Measurements from ENCODE around the gene AP3D1. TPM values are rescaled to one million over a fixed set of nuclear protein-coding genes. Genes with fewer than 3 reads are reported as not detected.

The AP3D1 gene
- total and polyA plus RNA-seq, 2 donors (not counting 3 experiments of a cell fraction or from before 2014, with no cell fraction given), result 130 to 137 TPM

DNA sequence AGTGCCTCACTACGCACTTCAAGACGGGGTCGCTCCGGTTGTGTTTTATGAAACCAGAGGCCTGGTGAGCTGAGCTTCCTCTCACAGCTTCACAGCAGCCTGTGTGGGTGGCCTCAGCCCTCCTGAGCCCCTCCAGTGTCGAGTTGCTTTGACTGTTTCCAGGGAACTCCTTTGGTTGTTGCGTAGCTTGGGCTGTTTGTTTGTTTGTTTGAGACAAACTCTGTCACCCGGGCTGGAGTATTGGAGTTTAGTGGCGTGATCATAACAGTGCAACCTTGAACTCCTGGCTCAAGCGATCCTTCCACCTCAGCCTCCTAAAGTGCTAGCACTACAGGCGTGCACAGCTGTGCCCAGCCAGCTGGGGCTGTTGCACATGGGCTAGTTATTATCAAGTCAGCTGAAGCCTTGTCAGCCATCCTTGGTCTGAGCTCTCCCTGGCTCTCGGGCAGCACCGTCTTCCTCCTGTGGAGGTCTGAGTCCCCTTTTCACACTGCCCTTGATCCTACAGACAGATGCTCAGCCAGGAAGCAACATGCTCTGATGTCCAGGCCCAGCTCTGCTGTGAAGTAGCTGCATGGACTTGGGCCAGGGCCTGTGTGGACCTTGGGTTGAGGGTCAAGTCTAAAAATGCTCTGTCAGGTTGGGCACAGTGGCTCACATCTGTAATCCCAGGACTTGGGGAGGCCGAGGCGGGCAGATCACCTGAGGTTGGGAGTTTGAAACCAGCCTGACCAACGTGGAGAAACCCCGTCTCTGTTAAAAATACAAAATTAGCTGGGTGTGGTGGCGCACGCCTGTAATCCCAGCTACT lies 22.6 kb upstream of the AP3D1 start:
- dilution Hi-C loops (cut with MboI; ENCODE audit: extremely low pct_ligation_motif_present, low sequenced_read_pairs) (no loop called here), intact Hi-C loops (cut with micrococcal nuclease) (no loop called here)
- no peak for DNase-seq (ENCODE audit: low read depth, low spot score)
- ChIA-PET CTCF (interaction anchor here (1.1 kb wide), 2 partner anchors 13 to 47 kb away, joined by 3 read pairs; no protein-coding TSS in a partner anchor), POLR2A (no interaction called here)
- H3K27me3 ChIP-seq (ENCODE audit: control insufficient read depth in 2 of 2, insufficient read depth in 2 of 2, low read length in 2 of 2), result no peaks in the 10 kb centered on the region
- no peak overlapping the region for H2AFZ ChIP-seq (ENCODE audit: low read depth, low read length)
- no peak overlapping the region for H3K27ac ChIP-seq (ENCODE audit: insufficient read depth, low read depth, low read length)
- H3K9ac ChIP-seq (replicated peaks; ENCODE audit: extremely low read depth, insufficient read depth, low read length), result no peak overlapping the region
- no peak for TF ChIP-seq FOS (IDR thresholded peaks at IDR 0.05; ENCODE audit: borderline replicate concordance, insufficient read depth, low read length)
- TF ChIP-seq, protein P1, sequence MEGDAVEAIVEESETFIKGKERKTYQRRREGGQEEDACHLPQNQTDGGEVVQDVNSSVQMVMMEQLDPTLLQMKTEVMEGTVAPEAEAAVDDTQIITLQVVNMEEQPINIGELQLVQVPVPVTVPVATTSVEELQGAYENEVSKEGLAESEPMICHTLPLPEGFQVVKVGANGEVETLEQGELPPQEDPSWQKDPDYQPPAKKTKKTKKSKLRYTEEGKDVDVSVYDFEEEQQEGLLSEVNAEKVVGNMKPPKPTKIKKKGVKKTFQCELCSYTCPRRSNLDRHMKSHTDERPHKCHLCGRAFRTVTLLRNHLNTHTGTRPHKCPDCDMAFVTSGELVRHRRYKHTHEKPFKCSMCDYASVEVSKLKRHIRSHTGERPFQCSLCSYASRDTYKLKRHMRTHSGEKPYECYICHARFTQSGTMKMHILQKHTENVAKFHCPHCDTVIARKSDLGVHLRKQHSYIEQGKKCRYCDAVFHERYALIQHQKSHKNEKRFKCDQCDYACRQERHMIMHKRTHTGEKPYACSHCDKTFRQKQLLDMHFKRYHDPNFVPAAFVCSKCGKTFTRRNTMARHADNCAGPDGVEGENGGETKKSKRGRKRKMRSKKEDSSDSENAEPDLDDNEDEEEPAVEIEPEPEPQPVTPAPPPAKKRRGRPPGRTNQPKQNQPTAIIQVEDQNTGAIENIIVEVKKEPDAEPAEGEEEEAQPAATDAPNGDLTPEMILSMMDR (IDR thresholded peaks at IDR 0.05; ENCODE audit: extremely low read depth in 1 of 2, insufficient read depth in 1 of 2, low read depth in 1 of 2, low read length in 2 of 2), result no peak
- no peak for TF ChIP-seq POLR2A (IDR thresholded peaks at IDR 0.05; ENCODE audit: low read depth, low read length)
- no peak for TF ChIP-seq JUN (IDR thresholded peaks at IDR 0.05; ENCODE audit: borderline replicate concordance, insufficient read depth, insufficient read length, low read depth)
- TF ChIP-seq, protein P2, sequence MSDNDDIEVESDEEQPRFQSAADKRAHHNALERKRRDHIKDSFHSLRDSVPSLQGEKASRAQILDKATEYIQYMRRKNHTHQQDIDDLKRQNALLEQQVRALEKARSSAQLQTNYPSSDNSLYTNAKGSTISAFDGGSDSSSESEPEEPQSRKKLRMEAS (IDR thresholded peaks at IDR 0.05; ENCODE audit: insufficient read depth, insufficient read length), result no peak
- TF ChIP-seq MYC (IDR thresholded peaks at IDR 0.05; ENCODE audit: low read depth, low read length), result no peak
- BruUV-seq (replicated peaks), result no TSS peak
- peaks cover 2% of the 10 kb centered on the region for H4K20me1 ChIP-seq (replicated peaks; ENCODE audit: control insufficient read depth, extremely low read depth, insufficient read depth, low read length)
- no peaks in the 10 kb centered on the region for H3K36me3 ChIP-seq (ENCODE audit: control insufficient read depth in 2 of 2, extremely low read depth in 1 of 2, insufficient read depth in 2 of 2, low read length in 2 of 2)
- FAIRE-seq, result no peak
- H3K4me3 ChIP-seq (replicated peaks in 1 of 3; ENCODE audit: insufficient read depth in 1 of 3, low read depth in 1 of 3, low read length in 3 of 3), result no peak overlapping the region
- H3K79me2 ChIP-seq (ENCODE audit: control insufficient read depth, insufficient read depth, low read length), result peaks cover 90% of the 10 kb centered on the region
- no peaks in the 10 kb centered on the region for H3K9me1 ChIP-seq (replicated peaks; ENCODE audit: control insufficient read depth, extremely low read depth, insufficient read depth, low read length)
- peaks cover 12% of the 10 kb centered on the region for H3K4me1 ChIP-seq (ENCODE audit: control insufficient read depth, extremely low read depth, insufficient read depth, low read length)
- H3K9me3 ChIP-seq (replicated peaks; ENCODE audit: control insufficient read depth, insufficient read depth, low read length), result no peaks in the 10 kb centered on the region
- H3K4me2 ChIP-seq (ENCODE audit: insufficient read depth, low read length), result no peak overlapping the region

Data from endothelial cell of umbilical vein (primary cell).